Keratinocyte (primary cell): ENCODE measurements around the gene TNXB. TPM values are rescaled to one million over a fixed set of nuclear protein-coding genes. Genes with fewer than 3 reads are reported as not detected.
"Not testable (repeated sequence)": the region's sequence is repeated elsewhere in the genome, so short reads cannot be mapped to it uniquely, and the experiment has no call there.

ENCODE experiments used
- DNase-seq: peaks from one replicate; pipeline ENCODE4 v3.0.0-alpha.2; 2011; ENCODE audit warnings: low read depth, missing footprints, low spot score
- FAIRE-seq: peaks from 2 replicates; lab custom pipeline; 2011; peaks lifted over from hg19 to GRCh38; lab: Jason Lieb, UNC
- H2AFZ ChIP-seq: 2 replicates; pipeline ENCODE4 v1.6.0; 2012; ENCODE audit warnings: low read length, control low read depth, inconsistent platforms; ENCODE audit not compliant: control insufficient read depth
- H3K27ac ChIP-seq: 2 replicates; pipeline ENCODE4 v1.5.1; 2011; ENCODE audit warnings: low read length; ENCODE audit not compliant: control insufficient read depth, insufficient read depth
- H3K27me3 ChIP-seq: 3 replicates; pipeline ENCODE4 v1.6.0; 2011; ENCODE audit warnings: low read length; ENCODE audit not compliant: control insufficient read depth, insufficient read depth; ENCODE audit errors: extremely low read depth
- H3K36me3 ChIP-seq, 2 experiments: 2 replicates in 1 of 2; 3 replicates in 1 of 2; pipeline ENCODE4 v1.5.1; 2011; ENCODE audit warnings: low read length in 2 of 2, mild to moderate bottlenecking in 1 of 2; ENCODE audit not compliant: control insufficient read depth in 2 of 2, insufficient read depth in 2 of 2; ENCODE audit errors: extremely low read depth in 1 of 2
- H3K4me1 ChIP-seq: 3 replicates; pipeline ENCODE4 v1.5.1; 2011; ENCODE audit warnings: low read length; ENCODE audit not compliant: control insufficient read depth, insufficient read depth; ENCODE audit errors: extremely low read depth
- H3K4me2 ChIP-seq: 3 replicates; pipeline ENCODE4 v1.6.0; 2011; ENCODE audit warnings: low read depth, low read length; ENCODE audit not compliant: control insufficient read depth, insufficient read depth; ENCODE audit errors: extremely low read depth
- H3K4me3 ChIP-seq, 3 experiments: fragments of 200-600 bp in 1 of 3; sonication (generic) in 1 of 3; 2 replicates in 2 of 3; 3 replicates in 1 of 3; pipeline ENCODE4 v1.5.1; 2011 to 2016; ENCODE audit warnings: low read length in 3 of 3, mild to moderate bottlenecking in 3 of 3, control low read depth in 2 of 3, inconsistent platforms in 1 of 3, low read depth in 1 of 3, mixed read lengths in 1 of 3, mixed run types in 1 of 3, moderate library complexity in 1 of 3; ENCODE audit not compliant: control insufficient read depth in 2 of 3, insufficient read depth in 2 of 3; ENCODE audit errors: extremely low read depth in 1 of 3
- H3K79me2 ChIP-seq: 2 replicates; pipeline ENCODE4 v1.6.0; 2012; ENCODE audit warnings: low read length; ENCODE audit not compliant: control insufficient read depth, insufficient read depth
- H3K9ac ChIP-seq: 3 replicates; pipeline ENCODE4 v1.6.0; 2011; ENCODE audit warnings: low read length; ENCODE audit not compliant: control insufficient read depth, insufficient read depth; ENCODE audit errors: extremely low read depth
- H3K9me1 ChIP-seq: 3 replicates; pipeline ENCODE4 v1.6.0; 2011; ENCODE audit warnings: low read length; ENCODE audit not compliant: control insufficient read depth, insufficient read depth; ENCODE audit errors: extremely low read depth
- H3K9me3 ChIP-seq: 2 replicates; pipeline ENCODE4 v1.5.1; 2012; ENCODE audit warnings: low read depth, low read length; ENCODE audit not compliant: control insufficient read depth
- H4K20me1 ChIP-seq: 3 replicates; pipeline ENCODE4 v1.6.0; 2011; ENCODE audit warnings: low read length; ENCODE audit not compliant: control insufficient read depth, insufficient read depth; ENCODE audit errors: extremely low read depth
- dilution Hi-C: fragments of 300-500 bp; cut with MboI; formaldehyde crosslinking; loops from one replicate; pipeline ENCODE4 v1.7.0; 2020; ENCODE audit warnings: low sequenced_read_pairs; ENCODE audit not compliant: extremely low pct_ligation_motif_present
- polyA plus RNA-seq, 5 experiments: library from polyadenylated mRNA; depleted of rRNA in 3 of 5; stranded (reverse) in 3 of 5; stranded (forward) in 1 of 5; unstranded in 1 of 5; fragments of >200 nt; gene quantifications; 1 replicate in 1 of 5; 2 replicates in 3 of 5; 3 replicates in 1 of 5; pipeline versions ENCODE4 v1.2.1 to v1.2.3, GENCODE V29; 2011 to 2012; ENCODE audit warnings: missing spikeins in 2 of 5, low read depth in 1 of 5, low replicate concordance in 1 of 5

The TNXB gene
- polyA plus RNA-seq, 1 donor (not counting 4 experiments of a cell fraction or from before 2014, with no cell fraction given), result 0.25 TPM

DNA sequence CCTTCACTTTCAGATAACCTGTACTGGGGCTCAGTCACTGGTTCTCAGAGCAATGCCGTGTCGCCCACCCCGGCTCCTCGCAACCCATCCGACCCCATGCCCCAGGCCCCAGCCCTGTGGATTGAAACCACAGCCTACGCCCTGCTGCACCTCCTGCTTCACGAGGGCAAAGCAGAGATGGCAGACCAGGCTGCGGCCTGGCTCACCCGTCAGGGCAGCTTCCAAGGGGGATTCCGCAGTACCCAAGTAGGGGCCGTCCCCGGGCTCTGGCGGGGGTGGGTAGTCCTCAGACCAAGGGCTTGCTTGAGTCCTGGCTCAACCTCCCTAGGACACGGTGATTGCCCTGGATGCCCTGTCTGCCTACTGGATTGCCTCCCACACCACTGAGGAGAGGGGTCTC lies 79.6 kb downstream of the TNXB start:
- DNase-seq, H3K79me2 ChIP-seq, FAIRE-seq, H3K4me2 ChIP-seq, H3K9me3 ChIP-seq, H3K4me3 ChIP-seq, H3K27me3 ChIP-seq, H4K20me1 ChIP-seq, H3K9me1 ChIP-seq, dilution Hi-C loops, H2AFZ ChIP-seq, H3K4me1 ChIP-seq, H3K27ac ChIP-seq, H3K36me3 ChIP-seq, H3K9ac ChIP-seq: not testable (repeated sequence)

DNA sequence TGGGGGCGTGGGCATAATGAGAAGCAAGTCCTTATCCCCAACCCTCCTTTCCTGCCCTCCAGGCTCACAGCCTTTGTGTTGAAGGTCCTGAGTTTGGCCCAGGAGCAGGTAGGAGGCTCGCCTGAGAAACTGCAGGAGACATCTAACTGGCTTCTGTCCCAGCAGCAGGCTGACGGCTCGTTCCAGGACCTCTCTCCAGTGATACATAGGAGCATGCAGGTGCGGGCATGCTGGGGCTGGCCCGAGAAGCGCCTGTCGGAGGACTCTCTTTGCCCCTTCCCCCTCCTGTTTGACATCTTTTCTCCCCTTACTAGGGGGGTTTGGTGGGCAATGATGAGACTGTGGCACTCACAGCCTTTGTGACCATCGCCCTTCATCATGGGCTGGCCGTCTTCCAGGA lies 80.5 kb downstream of the TNXB start:
- H3K9me1 ChIP-seq, result not testable (repeated sequence)

DNA sequence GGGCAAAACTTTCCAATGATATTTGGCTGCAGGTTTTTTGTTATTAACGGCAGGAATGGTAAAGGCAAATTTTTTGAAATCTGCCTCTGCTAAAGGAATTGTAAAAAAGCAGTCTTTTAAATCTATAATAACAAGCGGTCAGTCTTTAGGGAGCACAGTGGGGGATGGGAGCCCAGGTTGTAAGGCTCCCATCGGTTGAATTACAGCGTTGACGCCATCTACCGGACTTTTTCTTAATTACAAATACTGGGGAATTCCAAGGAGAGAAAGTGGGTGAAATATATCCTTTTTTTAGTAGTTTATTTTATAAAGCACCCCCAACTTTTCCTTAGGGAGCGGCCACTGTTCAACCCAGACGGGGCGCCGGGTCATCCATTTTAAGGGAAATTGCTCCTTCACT lies 87.0 kb downstream of the TNXB start:
- H3K4me3 ChIP-seq, H3K27me3 ChIP-seq, H3K9me3 ChIP-seq, DNase-seq, H3K4me1 ChIP-seq, H3K4me2 ChIP-seq, H3K36me3 ChIP-seq, H4K20me1 ChIP-seq, H3K9me1 ChIP-seq, H2AFZ ChIP-seq, H3K79me2 ChIP-seq, H3K27ac ChIP-seq, FAIRE-seq, H3K9ac ChIP-seq, dilution Hi-C loops: not testable (repeated sequence)

More for the DNA sequence above, 80.5 kb downstream of the TNXB start:
- H3K27ac ChIP-seq, H3K27me3 ChIP-seq, H3K9ac ChIP-seq, H3K4me1 ChIP-seq, H2AFZ ChIP-seq, H3K4me3 ChIP-seq, H3K9me3 ChIP-seq, H4K20me1 ChIP-seq, dilution Hi-C loops, H3K79me2 ChIP-seq, DNase-seq, H3K4me2 ChIP-seq, H3K36me3 ChIP-seq: not testable (repeated sequence)
- FAIRE-seq, result peak; percentile 9

DNA sequence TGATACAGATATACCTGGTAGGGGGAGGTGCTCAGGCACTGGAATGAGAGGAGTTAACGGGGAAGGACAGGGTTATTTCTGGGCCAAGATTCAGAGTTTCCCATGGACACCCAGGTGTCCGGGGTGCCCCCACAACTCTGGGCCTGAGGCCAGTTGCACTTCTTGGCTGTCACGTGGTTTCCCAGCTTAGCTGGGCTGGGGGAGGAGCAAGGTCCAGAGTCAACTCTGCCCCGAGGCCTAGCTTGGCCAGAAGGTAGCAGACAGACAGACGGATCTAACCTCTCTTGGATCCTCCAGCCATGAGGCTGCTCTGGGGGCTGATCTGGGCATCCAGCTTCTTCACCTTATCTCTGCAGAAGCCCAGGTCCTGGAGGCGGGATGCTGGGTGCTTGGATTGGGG lies 94.6 kb downstream of the TNXB start, which contains the start of gene C4B:
Gene C4B (plus strand): TSS at position 249 of the 400 bp plus-strand sequence. CDS start 51 bp downstream, at position 300.
- H3K4me2 ChIP-seq, H3K27me3 ChIP-seq, H3K36me3 ChIP-seq, H3K9ac ChIP-seq, H3K27ac ChIP-seq, FAIRE-seq, H4K20me1 ChIP-seq, H3K9me1 ChIP-seq, H3K9me3 ChIP-seq, H3K79me2 ChIP-seq, H3K4me1 ChIP-seq, dilution Hi-C loops, H2AFZ ChIP-seq, H3K4me3 ChIP-seq, DNase-seq: not testable (repeated sequence)

DNA sequence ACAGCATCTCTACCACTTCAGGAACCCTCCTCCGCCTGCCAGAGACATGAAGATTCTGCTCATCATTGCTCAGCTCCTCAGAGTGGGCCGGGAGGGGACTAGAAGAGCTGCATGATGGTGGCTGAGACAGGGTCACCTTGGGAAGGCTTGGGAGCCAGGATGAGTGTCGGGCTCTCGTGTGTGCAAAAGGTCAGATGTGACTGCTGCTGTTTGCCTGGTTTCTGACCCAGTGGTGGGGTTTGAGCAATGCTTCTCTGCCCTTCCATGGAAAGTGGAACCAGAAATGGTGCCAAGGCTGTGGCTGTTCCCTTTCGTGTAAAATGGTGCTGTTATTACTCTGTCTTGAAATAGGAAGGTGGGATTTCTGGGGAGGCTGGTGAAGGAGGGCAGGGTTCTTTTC lies 95.4 kb downstream of the TNXB start:
- H3K36me3 ChIP-seq, H3K4me2 ChIP-seq, DNase-seq, H3K27ac ChIP-seq, dilution Hi-C loops, FAIRE-seq, H3K4me3 ChIP-seq, H3K9me3 ChIP-seq, H3K79me2 ChIP-seq, H3K9ac ChIP-seq, H3K9me1 ChIP-seq, H4K20me1 ChIP-seq, H2AFZ ChIP-seq, H3K27me3 ChIP-seq, H3K4me1 ChIP-seq: not testable (repeated sequence)
